Inflammatory macrophage (primary cell): ENCODE measurements around the gene ZNF526.
A peak's percentile ranks its signal among the peaks of the same experiment; 100 is the strongest.
"Not testable (repeated sequence)": the region's sequence is repeated elsewhere in the genome, so short reads cannot be mapped to it uniquely, and the experiment has no call there.

Experiments used
- DNase-seq, 2 donors: peaks; one replicate each; pipeline ENCODE4 v3.0.0-alpha.2; 2020 to 2022

The ZNF526 gene

DNA sequence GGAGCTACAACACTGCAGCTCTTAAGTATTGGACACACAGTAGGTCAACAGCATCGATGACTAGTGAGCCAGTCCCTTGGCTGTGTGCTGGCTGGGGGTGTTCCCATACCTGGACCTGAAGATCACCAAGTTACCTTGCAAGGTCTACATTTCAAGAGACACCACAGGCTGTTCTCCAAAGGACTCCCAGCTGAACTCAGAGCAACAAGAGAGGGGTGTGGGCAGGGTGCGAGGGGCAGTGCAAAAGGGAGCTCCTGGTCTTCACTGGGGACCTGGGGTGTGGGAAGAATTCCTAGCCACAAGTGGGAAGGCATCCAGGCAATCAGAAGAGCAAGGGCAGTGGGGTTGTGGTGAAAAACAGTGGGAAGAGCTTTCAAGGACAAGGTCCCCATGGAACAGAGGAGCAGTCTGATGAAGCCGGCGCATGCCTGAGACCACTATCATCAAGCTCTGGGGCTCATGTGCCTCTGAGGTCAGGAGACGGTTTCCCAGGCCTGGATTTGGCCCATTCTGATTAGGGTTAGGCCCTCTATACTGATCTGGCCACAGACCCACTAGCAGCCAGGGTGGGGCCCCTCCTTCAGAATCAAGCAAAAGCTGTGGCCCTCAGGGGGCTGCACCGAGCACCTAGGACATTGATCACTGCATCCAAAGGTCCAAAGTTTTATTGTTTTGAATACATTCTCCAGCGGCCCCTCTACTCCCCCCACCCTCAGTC, 27.0 kb downstream of the ZNF526 start:
- no peak for DNase-seq

DNA sequence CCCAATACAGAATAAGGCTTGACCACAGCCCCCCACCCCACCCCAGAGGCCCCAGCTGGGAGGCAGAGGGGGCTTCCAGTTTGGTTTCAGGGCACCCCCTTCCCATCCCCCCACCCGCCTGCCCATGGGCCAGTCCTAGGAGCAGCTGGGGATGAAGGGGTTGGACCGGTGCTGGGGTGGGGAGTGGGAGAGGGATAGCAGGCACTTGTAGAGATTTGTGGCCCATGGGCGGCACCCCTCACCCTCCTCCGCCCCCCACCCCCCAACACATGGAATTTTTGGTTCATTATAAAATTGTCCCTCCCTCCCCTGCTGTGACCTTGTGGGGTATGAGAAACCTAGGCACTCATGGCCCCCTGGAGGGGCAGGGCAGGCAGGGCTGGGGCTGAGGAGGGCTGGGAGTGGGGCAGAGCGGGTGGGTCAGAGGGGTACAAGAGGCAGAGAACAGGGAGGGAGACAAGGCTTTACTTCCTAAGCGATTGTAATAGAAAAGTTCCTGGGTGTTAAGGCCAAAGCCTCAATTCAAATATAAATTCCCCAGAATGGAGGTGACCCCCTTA, 27.6 kb downstream of the ZNF526 start:
- no peak for DNase-seq

DNA sequence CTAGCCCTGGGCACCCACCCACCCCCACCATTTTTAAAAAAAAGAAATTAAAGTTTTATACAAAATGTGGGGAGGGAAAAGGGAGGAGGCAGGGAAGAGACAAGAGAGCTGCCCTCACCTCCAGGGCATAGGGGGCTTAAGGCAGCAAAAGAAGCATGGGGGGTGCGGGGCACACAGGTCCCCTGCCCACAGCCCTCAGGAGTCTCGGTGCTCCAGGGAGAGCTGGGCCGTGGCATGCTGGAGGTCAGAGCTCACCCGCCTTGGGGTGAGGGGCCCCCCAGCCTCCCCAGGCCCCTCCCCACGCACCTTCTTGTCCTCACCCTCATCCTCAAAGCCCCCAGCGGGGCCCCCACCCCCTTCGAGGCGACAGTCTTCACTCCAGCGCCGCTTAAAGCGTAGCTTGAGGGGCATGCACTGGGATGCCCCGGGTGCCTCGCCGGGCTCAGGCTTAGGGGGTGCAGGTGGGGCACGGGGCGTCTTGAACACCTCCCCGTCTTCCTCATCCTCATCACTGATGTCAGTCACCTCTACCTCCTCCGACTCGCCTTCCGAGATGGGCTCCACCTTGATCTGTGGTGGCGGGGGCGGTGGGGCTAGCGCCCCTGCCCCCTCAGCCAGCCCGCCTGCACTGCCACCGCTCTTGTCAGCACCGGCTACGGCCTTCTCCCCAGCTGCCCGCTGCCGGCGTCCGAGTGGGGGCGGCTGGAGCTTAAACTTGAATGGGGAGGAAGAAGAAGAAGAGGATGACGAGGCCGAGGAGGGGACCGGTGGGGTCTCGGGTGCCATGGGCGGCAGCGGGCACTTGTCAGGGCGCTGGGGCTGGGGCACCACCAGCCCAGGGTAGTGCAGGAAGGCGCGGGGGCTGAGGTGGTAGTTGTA, 28.4 kb downstream of the ZNF526 start:
- DNase-seq = no peak

DNA sequence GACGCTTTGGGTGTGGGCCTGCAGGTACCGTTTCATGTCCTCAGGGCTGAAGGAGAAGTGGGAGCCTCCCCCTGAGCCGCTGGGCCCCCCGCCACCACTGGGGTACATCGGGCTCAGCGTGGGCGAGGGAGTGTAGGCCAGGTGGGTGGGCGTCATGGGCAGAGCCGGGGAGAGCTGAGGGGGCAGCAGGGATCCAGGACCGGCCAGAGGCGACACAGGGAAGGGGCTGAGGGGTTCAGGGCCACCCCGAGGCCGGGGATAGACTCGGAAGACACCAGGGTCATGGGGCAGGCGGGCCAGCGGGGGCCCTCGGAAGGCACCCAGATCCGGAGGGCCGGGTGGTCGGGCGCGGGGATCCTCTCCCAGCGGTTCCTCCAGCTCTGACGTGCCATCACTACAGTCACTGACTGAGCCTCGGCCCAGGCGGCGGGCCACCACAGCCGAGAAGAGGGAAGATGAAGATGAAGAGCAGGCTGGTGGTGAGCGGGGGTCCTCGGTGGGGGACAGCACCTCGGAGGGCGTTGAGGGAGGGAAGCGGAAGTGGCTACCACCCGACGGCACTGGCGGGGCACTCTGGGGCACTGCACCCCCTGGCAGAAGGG, 29.1 kb downstream of the ZNF526 start:
- no peak for DNase-seq

DNA sequence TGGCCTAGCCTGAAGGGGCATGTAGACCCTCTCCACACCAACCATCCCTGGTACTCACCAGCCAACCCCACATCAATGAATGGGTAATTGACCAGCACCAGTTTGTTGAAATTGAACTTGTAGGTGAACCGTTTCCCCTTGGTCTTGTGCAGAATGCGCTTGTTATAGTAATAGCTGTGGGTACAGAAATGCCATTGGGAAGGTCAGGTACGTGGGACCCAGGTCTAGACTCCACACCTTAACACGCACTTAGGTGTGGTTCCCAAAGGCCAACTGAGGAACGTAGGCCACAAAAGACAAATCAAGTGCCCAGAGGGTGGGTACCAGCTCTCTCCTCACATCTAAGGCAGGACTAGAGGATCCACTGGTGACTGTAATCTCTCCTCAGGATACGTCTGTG, 29.7 kb downstream of the ZNF526 start:
- DNase-seq = no peak

DNA sequence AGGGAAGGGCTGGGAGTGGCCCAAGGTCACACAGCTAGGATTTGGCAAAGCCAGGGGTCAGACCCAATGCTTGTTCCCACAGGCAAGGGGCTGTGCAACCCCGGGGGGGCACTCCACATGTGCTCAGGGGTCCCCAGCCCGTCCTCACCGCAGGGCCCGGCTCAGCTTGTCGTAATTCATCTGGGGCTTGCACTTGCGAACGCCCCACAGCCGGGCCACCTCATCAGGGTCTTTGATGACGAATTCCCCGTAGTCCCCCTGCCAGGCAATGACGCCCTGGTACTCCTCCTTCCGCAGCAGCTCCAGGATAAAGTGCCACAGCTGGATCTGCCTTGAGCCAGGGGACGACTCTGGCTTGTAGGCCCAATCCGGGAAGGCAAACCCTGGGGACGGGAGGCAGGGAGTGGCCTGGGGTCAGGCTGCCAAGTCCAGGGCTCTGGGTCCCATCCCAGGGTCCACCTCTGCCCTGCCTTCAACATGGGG, 30.1 kb downstream of the ZNF526 start:
- DNase-seq = no peak

DNA sequence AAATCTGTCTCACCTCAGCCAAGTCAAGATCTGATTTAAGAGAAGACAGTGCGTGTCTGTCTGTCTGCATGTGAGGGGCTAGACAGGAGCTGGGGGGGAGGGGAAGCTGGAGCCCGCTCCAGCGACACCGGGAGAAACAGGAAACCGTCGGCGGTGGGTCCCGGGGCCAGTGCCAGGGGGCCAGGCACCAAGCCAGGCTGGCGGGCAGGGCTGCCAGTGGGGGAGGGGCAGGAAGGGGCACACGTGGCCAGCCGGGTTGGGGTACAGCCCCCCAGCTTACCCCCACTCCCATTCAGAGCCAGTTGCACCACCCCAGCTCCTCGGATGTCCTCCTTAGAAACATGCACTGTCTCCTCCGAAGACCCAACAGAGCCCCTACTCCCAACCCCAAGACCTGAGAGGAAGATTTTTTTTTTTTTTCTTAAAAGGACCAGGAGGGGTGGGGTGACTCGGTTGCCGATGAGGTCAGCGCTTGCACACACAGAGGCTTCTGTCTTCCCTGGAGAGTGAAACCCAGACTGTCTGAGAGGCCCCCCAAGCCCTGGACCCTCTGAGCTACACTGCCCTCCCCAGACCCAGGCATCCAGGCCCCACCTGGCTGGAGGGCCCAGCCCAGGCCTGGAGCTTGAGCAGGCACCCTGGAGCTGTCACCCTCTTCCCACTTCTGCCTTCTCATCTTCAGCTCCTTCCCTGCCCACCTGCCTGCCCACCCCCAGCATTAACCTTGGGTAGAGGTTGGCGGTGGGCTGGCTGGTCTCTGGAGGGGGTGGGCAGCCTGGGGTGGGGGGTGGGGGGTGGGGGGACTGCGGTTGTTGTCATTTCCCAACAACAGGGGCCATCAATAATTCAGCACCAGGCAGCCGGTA, 30.8 kb downstream of the ZNF526 start:
- DNase-seq = no peak

DNA sequence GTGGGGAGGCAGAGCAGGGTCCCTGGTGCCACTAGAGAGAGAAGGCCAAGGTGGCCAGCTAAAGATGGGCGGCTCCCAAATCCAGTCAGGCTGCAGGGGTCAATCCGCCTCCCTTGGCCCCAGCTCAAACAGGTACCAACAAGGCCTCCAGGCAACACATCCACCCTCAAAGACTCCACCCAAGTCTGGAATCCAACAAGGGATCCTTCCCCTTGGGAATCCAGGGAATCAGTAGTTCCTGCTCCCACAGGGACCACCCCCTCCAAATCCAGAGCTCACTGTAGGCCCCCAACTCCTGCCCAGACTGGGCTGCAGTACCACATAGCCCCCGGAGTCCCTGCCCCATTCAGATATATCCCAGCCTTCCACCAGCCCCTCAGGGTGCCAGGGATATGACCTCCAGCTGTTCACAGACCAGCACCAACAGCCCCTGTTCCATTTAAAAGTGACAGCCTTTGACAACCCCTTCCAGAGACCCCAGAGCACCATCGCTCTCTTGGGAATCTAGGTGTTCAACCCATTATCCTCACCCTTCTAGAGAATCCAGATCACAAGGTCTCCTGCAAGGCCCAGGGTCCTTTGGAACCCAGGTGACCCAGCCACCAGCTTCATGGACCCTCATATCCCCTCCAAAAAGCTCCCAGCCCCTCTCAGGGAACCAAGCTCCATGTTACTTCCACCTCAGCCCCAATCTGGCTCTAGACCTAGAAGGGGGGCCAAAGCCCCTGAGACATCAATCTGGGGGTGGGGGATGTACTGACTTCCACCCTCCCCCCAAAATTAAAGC, 31.7 kb downstream of the ZNF526 start:
- DNase-seq = no peak

DNA sequence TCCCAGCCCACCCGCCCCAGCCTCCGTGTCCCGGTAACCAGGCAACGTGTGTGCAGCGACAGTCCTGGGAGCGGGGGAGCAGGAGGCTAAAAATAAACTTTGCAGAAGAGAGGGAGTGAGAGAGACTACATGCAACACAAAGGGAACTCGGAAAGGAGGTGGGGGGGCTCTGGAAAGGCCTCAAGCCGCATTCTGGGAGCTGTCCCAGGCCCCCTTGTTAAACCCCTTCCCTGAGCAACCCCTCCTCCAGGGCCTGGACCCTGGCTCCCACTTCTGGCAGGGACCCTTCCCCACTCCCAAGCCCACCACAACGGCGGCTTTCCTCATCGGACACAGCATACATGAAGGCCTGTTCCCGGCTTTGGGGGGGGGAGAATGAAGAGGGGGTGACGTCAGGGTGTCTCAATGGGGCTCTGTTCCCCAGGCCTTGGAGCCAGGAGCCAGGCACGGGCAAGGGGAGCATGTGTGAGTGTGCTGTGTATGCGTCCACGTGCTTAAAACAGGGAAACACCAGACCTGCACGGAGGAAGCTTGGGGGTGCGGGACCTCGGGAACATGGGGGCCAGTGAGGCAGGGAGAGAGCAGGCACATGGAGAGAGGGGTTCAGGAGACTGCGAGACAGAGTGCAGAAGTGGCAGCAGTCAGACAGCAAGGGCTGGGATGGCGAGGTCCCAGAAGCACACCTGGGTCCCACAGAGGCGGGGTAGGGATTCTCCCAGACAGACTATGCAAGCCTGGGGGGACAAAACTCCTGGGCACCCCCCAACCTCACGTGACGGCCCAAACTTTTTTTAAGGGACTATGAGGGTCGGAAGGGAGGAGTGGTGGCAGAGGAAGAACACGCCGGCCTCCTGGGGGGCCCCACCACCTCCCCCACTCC, 32.5 kb downstream of the ZNF526 start:
- peak; percentile 17 to 33 for DNase-seq

DNA sequence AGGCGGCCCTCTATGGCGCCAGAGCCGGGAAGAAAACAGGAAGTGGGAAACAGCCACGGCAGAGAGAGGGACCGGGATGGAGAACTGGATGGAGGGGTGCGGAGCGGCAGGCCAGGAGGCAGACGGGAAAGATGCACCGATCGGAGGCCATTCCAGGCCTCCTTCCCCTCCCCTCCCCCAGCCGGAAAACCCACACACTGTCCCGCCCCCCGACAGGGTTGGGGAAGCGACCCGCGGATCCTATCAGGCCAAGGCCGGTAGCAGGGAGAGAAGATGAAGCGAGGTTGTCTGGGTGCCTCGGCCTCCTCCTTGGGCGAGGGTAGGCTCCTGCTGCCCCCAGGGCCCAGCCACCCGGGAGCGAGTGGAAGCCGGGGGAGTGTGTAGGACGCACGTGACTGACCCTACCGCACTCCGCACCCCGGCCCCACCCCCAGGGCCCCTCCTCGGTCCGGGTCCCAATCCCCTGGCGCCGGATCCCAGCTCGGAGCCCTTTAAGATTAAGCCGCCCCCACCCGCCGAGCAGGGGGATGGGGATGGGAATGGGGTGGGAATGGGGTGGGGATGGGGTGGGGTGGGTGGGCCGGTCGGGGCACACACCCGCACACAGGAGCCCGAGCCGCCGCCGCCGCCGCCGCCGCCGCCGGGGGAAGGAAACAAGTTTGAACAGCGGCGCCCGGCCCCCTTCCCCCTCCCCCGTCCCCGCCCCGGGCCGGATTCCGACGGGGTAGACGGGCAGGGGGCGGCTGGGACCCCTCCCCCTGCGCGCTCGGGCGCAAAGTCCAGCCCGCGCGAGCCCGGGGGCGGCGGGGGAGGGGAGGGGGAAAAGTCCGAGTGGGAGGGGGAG, 33.4 kb downstream of the ZNF526 start:
- DNase-seq = peak; percentile 10 to 40

DNA sequence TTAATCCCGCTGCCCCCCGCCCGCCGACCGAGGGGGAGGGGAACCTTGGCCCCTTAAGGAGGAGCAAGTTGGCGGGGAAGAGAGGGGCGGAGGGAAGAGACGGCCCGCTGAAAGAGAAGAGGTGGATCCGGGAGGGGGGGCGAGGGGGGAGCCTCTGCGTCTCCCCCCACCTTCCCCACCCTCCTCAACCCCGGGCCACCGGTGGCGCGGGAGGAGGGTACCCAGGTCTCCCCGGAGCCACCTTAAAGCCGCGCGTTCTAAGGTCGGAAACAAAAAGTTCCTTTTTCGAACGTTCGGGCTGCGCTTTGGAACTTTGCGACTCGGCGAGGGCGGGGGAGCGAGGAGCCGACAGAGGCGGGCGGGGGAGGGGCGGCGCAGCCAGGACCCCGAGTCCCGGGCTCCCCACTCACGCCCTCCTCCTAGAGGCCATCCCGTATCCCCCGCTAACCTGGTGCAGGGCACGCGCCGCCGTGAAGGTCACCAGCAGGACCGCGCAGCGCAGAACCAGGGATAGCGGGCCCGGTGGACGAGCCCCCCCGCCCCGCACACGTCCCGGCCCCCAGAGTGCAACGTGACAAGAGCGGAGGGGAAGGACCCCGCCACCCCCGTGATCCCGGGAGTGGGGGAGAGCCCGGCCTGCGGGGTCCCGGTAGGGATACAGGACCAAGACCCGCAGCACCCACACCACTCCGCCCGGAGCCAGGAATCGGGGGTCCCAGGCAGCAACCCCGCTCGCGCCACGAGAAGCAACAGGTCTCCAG, 34.2 kb downstream of the ZNF526 start:
- peak; percentile 66 to 76 for DNase-seq

DNA sequence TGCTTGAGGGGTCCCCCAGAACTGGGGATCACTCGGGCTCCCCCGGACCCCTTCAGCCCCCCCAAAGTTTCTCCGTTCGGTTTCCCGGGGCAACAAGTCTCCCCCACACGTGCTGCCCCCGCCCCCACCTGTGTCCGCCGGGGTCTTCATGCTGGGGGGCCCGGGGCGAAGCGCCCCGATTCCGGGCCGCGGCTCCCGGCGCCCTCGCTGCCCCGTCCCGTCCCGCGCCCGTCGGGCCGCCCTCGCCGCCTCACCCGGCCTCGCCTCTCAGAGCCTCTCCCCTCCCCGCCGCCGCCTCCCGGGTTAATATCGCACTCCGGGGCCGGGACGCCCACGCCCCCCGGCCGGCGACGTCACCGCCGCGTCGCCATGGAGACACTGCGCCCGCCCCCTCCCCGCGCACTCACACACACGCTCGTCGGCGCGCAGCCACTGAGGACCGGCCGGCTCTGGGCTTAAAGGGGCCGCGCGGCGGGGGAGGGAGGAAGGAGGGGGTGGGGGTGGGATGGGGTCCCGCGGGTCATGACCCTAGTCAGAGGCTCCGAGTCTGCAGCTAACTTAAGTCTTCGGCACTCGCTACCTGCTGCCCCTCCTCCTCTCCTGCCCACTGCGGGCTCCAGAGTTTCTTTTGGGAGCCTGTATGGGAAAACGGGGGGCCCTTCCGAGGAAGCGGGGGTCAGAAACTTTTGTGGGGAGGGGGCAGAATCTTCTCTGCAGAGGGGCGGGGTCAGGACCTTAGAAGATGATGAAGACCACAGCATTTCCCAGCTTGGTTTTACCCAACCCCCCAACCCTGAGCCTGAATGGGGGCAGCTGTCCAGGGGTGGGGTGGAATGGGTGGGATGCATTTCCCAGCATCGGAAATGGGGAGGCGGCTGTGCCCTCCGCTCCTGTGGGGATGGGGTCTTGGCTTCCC, 35.0 kb downstream of the ZNF526 start, which contains the start of gene ERF:
Gene ERF, minus strand, starts transcription at position 279 of the 916 bp plus-strand sequence. Its CDS starts 129 bp downstream, at position 150.
- DNase-seq = peak; percentile 94 to 95

DNA sequence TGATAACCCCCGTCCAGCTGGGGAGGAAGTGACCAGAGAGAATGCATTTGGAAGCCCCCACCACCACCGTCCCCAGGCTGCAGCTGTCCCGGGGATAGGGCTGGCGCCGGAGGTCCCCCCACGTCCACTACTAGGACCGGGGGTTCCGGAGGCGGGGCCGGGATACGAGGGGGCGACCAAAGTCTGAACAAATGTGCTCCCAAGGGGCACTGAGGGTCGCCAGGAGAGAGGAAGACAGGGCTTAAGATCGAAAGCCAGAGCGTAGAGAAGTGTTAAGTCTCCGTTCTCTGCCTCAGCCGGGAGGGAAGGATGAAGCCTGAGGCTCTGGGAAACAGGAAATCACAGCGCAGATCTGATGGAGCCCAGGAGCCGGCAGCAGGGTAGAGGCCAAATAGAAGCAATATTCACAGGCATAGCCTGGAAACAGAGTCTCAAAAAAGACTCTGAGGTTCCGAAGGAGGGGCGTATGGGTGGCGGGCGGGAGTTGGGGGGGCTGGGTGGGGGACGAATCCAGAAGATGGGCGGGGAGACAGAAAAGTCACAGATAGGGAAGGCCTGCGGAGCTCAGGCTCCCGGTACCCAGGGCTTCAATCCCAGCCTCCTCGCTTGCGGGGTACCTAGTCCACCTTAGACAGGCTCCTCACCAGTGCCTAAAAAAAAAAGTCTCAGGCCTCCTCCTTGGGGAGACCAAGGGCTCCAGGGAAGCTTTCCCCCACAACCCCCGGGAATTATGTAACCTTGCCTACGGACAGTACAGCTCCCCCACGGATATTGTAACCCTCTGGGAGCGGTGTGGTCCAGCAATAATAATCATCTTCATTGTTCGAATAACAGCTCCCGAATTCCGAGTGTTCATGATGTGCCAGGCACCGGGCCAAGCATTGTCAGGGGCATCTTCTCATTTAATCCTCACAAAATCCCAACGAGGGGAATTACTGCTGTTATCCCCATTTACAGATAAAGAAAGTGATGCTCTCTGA, 35.9 kb downstream of the ZNF526 start:
- no peak for DNase-seq

DNA sequence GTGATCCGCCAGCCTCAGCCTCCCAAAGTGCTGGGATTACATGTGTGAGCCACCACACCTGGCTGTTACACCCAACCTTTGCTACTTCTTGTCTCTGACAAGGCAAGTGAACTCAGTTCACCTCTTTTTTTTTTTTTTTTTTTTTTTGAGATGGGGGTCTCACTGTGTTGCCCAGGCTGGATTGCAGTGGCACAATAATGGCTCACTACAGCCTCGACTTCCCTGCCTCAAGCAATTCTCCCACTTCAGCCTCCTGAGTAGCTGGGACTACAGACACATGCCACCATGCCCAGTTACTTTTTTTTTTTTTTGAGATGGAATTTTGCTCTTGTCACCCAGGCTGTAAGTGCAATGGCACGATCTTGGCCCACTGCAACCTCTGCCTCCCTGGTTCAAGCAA, 37.7 kb downstream of the ZNF526 start:
- DNase-seq = not testable (repeated sequence)

DNA sequence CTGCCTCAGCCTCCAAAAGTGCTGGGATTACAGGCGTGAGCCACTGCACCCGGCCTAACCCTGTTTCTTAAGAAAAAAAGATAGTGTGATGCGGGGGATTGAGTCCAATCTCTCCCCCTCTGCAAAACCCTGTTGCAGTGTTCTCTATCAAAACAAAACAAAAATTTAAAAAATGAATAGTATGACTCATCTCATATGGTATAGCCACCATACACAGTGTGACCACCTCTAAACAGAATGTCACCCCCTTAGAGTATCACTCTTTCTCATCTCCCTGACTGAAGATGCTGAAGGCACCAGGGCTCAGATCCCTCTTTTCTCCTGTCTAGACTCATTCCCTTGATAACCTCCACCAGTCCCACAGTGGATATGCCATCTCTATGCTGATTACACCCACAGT, 41.7 kb downstream of the ZNF526 start:
- DNase-seq = no peak

DNA sequence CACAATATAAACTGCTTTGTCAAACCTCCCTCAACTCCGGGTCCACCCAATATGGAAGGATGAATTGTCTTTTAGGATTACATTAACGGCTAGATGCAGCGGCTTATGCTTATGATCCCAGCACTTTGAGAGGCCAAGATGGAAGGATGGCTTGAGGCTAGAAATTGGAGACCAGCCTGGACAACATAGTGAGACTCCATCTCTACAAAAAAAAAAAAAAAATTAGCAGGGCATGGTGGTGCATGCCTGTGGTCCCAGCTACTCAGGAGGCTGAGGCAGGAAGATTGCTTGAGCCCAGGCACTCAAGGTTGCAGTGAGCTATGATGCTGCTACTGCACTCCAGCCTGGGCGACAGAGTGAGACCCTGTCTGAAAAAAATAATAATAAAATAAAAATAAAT, 46.0 kb downstream of the ZNF526 start:
- DNase-seq = not testable (repeated sequence)
